CD4-positive, alpha-beta T cell (primary cell): Measurements from ENCODE around the gene BCL11B. TPM values are rescaled to one million over a fixed set of nuclear protein-coding genes. Genes with fewer than 3 reads are reported as not detected.

Experiments
- ATAC-seq: fragments of 200-7000 bp; cut with Tn5 transposase; one replicate; pipeline ENCODE4 v1.10.0; 2022; ENCODE audit warnings: mild to moderate bottlenecking; ENCODE audit not compliant: poor library complexity
- CTCF ChIA-PET: fragments of 350-600 bp; sonication (Branson Sonifier 250); formaldehyde crosslinking; loops from one replicate; lab custom pipeline; 2021; ENCODE audit warnings: antibody characterized with exemption, inconsistent platforms; lab: Charles Lee
- POLR2A ChIA-PET: fragments of 350-600 bp; sonication (Branson Sonifier 250); formaldehyde crosslinking; loops from one replicate; lab custom pipeline; 2021; ENCODE audit warnings: antibody characterized with exemption, inconsistent platforms; lab: Charles Lee
- DNase-seq, 14 experiments: peaks; one replicate each; pipeline ENCODE4 v3.0.0-alpha.2; 2013 to 2020; ENCODE audit warnings: mixed read lengths in 2 of 14
- H3K27ac ChIP-seq, 2 donors: one replicate each; pipeline versions ENCODE4 v1.5.1 to v1.7.0; 2013; ENCODE audit warnings: low read length in 2 of 2, low read depth in 1 of 2, mild to moderate bottlenecking in 1 of 2
- H3K27me3 ChIP-seq, 2 experiments: 1 replicate in 1 of 2; 2 replicates in 1 of 2; pipeline versions ENCODE4 v1.6.1 to v1.7.0; 2013; ENCODE audit warnings: low read length in 2 of 2, control low read depth in 1 of 2, mild to moderate bottlenecking in 1 of 2, moderate library complexity in 1 of 2; ENCODE audit not compliant: insufficient read depth in 2 of 2, control insufficient read depth in 1 of 2
- H3K36me3 ChIP-seq: one replicate; pipeline ENCODE4 v1.6.1; 2013; ENCODE audit warnings: low read length, control low read depth; ENCODE audit not compliant: insufficient read depth
- H3K4me1 ChIP-seq: one replicate; pipeline ENCODE4 v1.6.1; 2013; ENCODE audit warnings: low read length, control low read depth; ENCODE audit not compliant: insufficient read depth
- H3K4me3 ChIP-seq: one replicate; pipeline ENCODE4 v1.5.1; 2013; ENCODE audit warnings: mild to moderate bottlenecking, low read length, moderate library complexity
- H3K9me3 ChIP-seq, 2 experiments: 1 replicate in 1 of 2; 2 replicates in 1 of 2; pipeline versions ENCODE4 v1.6.1 to v1.7.0; 2013; ENCODE audit warnings: low read length in 2 of 2, mild to moderate bottlenecking in 2 of 2, control low read depth in 1 of 2, moderate library complexity in 1 of 2; ENCODE audit not compliant: control insufficient read depth in 1 of 2, insufficient read depth in 1 of 2
- H3K27ac Mint-ChIP-seq: one replicate; pipeline ENCODE4 v1.8.0; 2020; ENCODE audit warnings: mixed read lengths
- H3K27me3 Mint-ChIP-seq: one replicate; pipeline ENCODE4 v1.8.0; 2021; ENCODE audit warnings: mixed read lengths
- H3K36me3 Mint-ChIP-seq: one replicate; pipeline ENCODE4 v1.8.0; 2021; ENCODE audit warnings: low read depth, mixed read lengths
- H3K4me1 Mint-ChIP-seq: one replicate; pipeline ENCODE4 v1.8.0; 2021; ENCODE audit warnings: low read depth, mixed read lengths
- H3K4me3 Mint-ChIP-seq: one replicate; pipeline ENCODE4 v1.8.0; 2020; ENCODE audit warnings: mild to moderate bottlenecking, mixed read lengths
- H3K9me3 Mint-ChIP-seq: one replicate; pipeline ENCODE4 v1.8.0; 2020; ENCODE audit warnings: mixed read lengths
- intact Hi-C, 2 experiments: fragments of 100-400 bp; cut with DNase I in 1 of 2; cut with micrococcal nuclease in 1 of 2; formaldehyde crosslinking; loops; one replicate each; pipeline versions ENCODE4 v1.15.1 to v1.9.0; 2023 to 2025; cut with DNase I, micrococcal nuclease
- total RNA-seq, 174 experiments: library from RNA in 2 of 174; stranded (reverse) in 2 of 174; gene quantifications; one replicate each; pipeline ENCODE4 v1.2.3 and lab custom pipeline; 2021 to 2026
- TF ChIP-seq, protein P1 (sequence below): fragments of 200-600 bp; IDR thresholded peaks from one replicate; pipeline ENCODE4 v1.8.0; 2022; ENCODE audit warnings: antibody characterized with exemption, mild to moderate bottlenecking

Gene BCL11B
- total RNA-seq, 2 experiments from 2014 or later, result 244 to 254 TPM

GRCh38 chr14:99255621-99256482 is 16.1 kb downstream of the BCL11B start:
- POLR2A ChIA-PET, result interaction anchor here (0.6 to 83.0 kb wide), 3 partner anchors 12 to 1732 kb away, joined by 3 to 4389 read pairs (median 4389); partner anchors contain the start of gene BCL11B
- H3K9me3 ChIP-seq, result no peaks in the 10 kb centered on the region
- Mint-ChIP-seq H3K27me3 (no peaks in the 10 kb centered on the region), H3K27ac (peak overlapping the region; percentile 99), H3K9me3 (no peaks in the 10 kb centered on the region), H3K4me1 (peaks cover 99% of the 10 kb centered on the region), H3K4me3 (peak overlapping the region; percentile 87), H3K36me3 (peaks cover 100% of the 10 kb centered on the region)
- ATAC-seq (no peak), DNase-seq (peak in 6 of 14 experiments; percentile 15 to 41 (median 24))
- peaks cover 97% of the 10 kb centered on the region for H3K4me1 ChIP-seq
- peak overlapping the region; percentile 97 for H3K4me3 ChIP-seq
- CTCF ChIA-PET, result interaction anchor here (1.6 to 3.3 kb wide), 2 partner anchors 15 to 25 kb away, joined by 5 to 21 read pairs; no protein-coding TSS in a partner anchor
- intact Hi-C loops, result no loop called here
- TF ChIP-seq, protein P1, sequence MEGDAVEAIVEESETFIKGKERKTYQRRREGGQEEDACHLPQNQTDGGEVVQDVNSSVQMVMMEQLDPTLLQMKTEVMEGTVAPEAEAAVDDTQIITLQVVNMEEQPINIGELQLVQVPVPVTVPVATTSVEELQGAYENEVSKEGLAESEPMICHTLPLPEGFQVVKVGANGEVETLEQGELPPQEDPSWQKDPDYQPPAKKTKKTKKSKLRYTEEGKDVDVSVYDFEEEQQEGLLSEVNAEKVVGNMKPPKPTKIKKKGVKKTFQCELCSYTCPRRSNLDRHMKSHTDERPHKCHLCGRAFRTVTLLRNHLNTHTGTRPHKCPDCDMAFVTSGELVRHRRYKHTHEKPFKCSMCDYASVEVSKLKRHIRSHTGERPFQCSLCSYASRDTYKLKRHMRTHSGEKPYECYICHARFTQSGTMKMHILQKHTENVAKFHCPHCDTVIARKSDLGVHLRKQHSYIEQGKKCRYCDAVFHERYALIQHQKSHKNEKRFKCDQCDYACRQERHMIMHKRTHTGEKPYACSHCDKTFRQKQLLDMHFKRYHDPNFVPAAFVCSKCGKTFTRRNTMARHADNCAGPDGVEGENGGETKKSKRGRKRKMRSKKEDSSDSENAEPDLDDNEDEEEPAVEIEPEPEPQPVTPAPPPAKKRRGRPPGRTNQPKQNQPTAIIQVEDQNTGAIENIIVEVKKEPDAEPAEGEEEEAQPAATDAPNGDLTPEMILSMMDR, result no peak
- H3K27me3 ChIP-seq, result no peaks in the 10 kb centered on the region
- peaks cover 85% of the 10 kb centered on the region for H3K36me3 ChIP-seq
- H3K27ac ChIP-seq, result peak overlapping the region; percentile 95 to 97

DNA sequence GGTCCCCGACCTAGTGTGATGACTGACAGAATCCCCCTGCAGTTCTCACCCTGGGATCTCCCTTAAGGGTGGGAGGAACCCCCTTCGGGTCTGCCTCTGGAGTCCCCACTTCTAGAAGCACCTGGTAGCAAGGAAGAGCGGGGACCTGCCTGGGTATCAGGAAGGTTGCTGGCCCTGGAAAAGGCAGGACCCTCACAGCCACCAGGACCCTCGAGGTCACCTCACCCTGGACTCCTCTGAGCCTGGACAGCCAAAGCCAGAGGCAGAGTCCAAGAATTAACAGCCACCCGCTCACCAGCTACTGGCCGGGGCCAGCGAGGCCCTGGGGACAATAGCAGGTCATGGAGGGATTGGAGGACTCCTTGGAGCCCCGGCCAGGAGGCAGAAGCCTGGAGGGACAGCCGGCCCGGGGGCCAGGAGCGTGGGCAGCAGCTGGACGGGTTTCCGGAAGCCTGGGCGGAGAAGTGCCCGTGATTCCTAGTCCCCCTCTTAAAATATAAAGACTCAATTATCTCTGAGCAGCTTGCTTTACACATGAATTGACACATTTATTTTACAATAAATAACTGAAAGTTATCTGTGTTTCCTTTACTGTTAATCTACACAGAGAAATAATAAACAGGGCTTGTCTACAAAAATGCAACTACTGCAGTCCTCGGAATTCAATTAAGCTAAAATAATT is 17.5 kb downstream of the BCL11B start:
- TF ChIP-seq, protein P1, result no peak
- intact Hi-C loops, result no loop called here
- H3K9me3 ChIP-seq, result no peaks in the 10 kb centered on the region
- ChIA-PET POLR2A (interaction anchor here (0.8 to 83.0 kb wide), 5 partner anchors 11 to 1280 kb away, joined by 3 to 4389 read pairs (median 4); partner anchors contain the start of gene BCL11B), CTCF (interaction anchor here (1.0 to 5.0 kb wide), 8 partner anchors 8 to 23 kb away, joined by 3 to 37 read pairs (median 6); partner anchors contain the start of gene BCL11B)
- peak overlapping the region; percentile 83 for H3K4me3 Mint-ChIP-seq
- peaks cover 91% of the 10 kb centered on the region for H3K36me3 ChIP-seq
- peaks cover 98% of the 10 kb centered on the region for H3K4me1 ChIP-seq
- DNase-seq (no peak), ATAC-seq (no peak)
- peak overlapping the region; percentile 33 for H3K4me3 ChIP-seq
- H3K36me3 Mint-ChIP-seq, result peaks cover 99% of the 10 kb centered on the region
- peaks cover 97% of the 10 kb centered on the region for H3K4me1 Mint-ChIP-seq
- no peaks in the 10 kb centered on the region for H3K27me3 ChIP-seq
- no peaks in the 10 kb centered on the region for H3K9me3 Mint-ChIP-seq
- no peaks in the 10 kb centered on the region for H3K27me3 Mint-ChIP-seq
- H3K27ac Mint-ChIP-seq, result peak overlapping the region; percentile 99
- H3K27ac ChIP-seq, result peak overlapping the region; percentile 95 to 97

- H3K27me3 Mint-ChIP-seq, result no peaks in the 10 kb centered on the region
- no peaks in the 10 kb centered on the region for H3K9me3 ChIP-seq
- H3K9me3 Mint-ChIP-seq, result no peaks in the 10 kb centered on the region
- peak overlapping the region; percentile 99 for H3K27ac Mint-ChIP-seq
- peaks cover 100% of the 10 kb centered on the region for H3K4me1 ChIP-seq
- peaks cover 93% of the 10 kb centered on the region for H3K36me3 ChIP-seq
- peak overlapping the region; percentile 33 for H3K4me3 ChIP-seq
- no peak for ATAC-seq
- ChIA-PET POLR2A (interaction anchor here (0.8 to 83.0 kb wide), 5 partner anchors 10 to 1279 kb away, joined by 3 to 4389 read pairs (median 4); partner anchors contain the start of gene BCL11B), CTCF (interaction anchor here (1.0 to 5.0 kb wide), 8 partner anchors 9 to 23 kb away, joined by 3 to 37 read pairs (median 6); partner anchors contain the start of gene BCL11B)
- no peak for DNase-seq
- H3K27ac ChIP-seq, result peak overlapping the region; percentile 95 to 97
- H3K36me3 Mint-ChIP-seq, result peaks cover 99% of the 10 kb centered on the region
- H3K4me1 Mint-ChIP-seq, result peaks cover 97% of the 10 kb centered on the region
- intact Hi-C loops, result loop anchor here (1.0 to 2.0 kb wide), 2 partner anchors 11 to 61 kb away; no protein-coding TSS in a partner anchor
- no peaks in the 10 kb centered on the region for H3K27me3 ChIP-seq
- peak overlapping the region; percentile 83 for H3K4me3 Mint-ChIP-seq
- TF ChIP-seq, protein P1, result no peak
Observed at GRCh38 chr14:99253890-99254289, 18.1 kb downstream of the BCL11B start.
